GM21786 (cell line): ENCODE data around the gene MAP3K13.
"Not testable (repeated sequence)": the region's sequence is repeated elsewhere in the genome, so short reads cannot be mapped to it uniquely, and the experiment has no call there.

Experiments
- ATAC-seq: cut with Tn5 transposase; IDR thresholded peaks from one replicate; pipeline ENCODE4 v1.9.1; 2021; ENCODE audit not compliant: unreplicated experiment

The MAP3K13 gene

GRCh38 chr3:185341616-185342458, 21.1 kb upstream of the MAP3K13 start:
- ATAC-seq, result no peak

GRCh38 chr3:185342459-185343174, 20.3 kb upstream of the MAP3K13 start:
- no peak for ATAC-seq

GRCh38 chr3:185347399-185347798, 15.5 kb upstream of the MAP3K13 start:
- ATAC-seq, result no peak

GRCh38 chr3:185350841-185351240, 12.1 kb upstream of the MAP3K13 start:
- ATAC-seq, result no peak

- no peak for ATAC-seq
Observed at GRCh38 chr3:185351396-185351795, 11.5 kb upstream of the MAP3K13 start.

- no peak for ATAC-seq
Observed at GRCh38 chr3:185353225-185353624, 9.7 kb upstream of the MAP3K13 start.

- peak; percentile 99 for ATAC-seq
Observed at GRCh38 chr3:185353823-185354614, 8.9 kb upstream of the MAP3K13 start.

GRCh38 chr3:185356499-185356898, 6.4 kb upstream of the MAP3K13 start:
- ATAC-seq, result no peak

- ATAC-seq, result no peak
Observed at GRCh38 chr3:185361920-185362319, 1.0 kb upstream of the MAP3K13 start.

GRCh38 chr3:185363662-185364203, 797 bp downstream of the MAP3K13 start:
- no peak for ATAC-seq

- ATAC-seq, result no peak
Observed at GRCh38 chr3:185365291-185366073, 2.5 kb downstream of the MAP3K13 start.

- no peak for ATAC-seq
Observed at GRCh38 chr3:185366074-185366335, 3.1 kb downstream of the MAP3K13 start.

- ATAC-seq, result no peak
Observed at GRCh38 chr3:185366913-185367312, 4.0 kb downstream of the MAP3K13 start.

- ATAC-seq, result not testable (repeated sequence)
Observed at GRCh38 chr3:185370349-185370748, 7.4 kb downstream of the MAP3K13 start.

- ATAC-seq, result no peak
Observed at GRCh38 chr3:185371306-185372074, 8.6 kb downstream of the MAP3K13 start.

GRCh38 chr3:185381320-185382058, 18.6 kb downstream of the MAP3K13 start:
- ATAC-seq, result no peak

- no peak for ATAC-seq
Observed at GRCh38 chr3:185382154-185382553, 19.2 kb downstream of the MAP3K13 start.

GRCh38 chr3:185386515-185386914, 23.6 kb downstream of the MAP3K13 start:
- not testable (repeated sequence) for ATAC-seq

GRCh38 chr3:185387646-185388045, 24.7 kb downstream of the MAP3K13 start:
- ATAC-seq, result no peak
